Fibroblast of gingiva (primary cell): ENCODE results near the gene PPAN.

Source experiments
- DNase-seq: peaks from one replicate; pipeline ENCODE4 v3.0.0-alpha.2; 2011; ENCODE audit warnings: low read depth

Gene PPAN

DNA sequence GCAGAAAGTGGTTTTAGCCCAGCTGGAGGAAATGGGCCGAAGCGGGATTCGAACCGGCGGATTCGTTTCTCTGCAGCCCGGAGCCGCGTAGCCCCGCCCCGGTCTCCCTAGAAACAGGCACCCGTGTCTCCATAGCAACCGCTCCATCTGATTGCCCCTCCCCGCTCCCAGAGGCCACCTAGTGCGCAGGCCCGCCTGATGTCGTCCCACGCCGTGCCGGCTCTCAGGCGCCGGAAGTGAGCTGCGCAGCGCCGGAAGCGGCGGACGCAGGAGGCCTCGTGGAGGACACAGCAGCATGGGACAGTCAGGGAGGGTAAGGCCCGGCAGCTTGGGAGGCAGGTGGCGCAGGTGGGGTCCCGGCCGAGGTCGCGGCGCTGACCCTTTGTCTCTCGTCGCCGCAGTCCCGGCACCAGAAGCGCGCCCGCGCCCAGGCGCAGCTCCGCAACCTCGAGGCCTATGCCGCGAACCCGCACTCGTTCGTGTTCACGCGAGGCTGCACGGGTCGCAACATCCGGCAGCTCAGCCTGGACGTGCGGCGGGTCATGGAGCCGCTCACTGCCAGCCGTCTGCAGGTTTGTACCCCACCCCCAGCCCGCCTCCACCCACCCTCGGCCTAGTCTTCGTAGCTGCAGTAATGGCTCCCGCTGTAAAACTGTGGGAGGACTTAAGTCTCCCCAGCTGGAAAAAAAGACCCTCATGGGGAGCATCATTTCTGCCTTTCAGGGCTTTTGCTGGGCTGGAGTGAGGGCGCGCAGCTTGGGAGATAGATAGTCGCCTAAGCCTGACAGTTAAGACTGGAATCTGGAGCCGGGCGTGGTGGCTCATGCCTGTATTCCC, at the start of gene PPAN:
Gene PPAN (plus strand): TSS at position 263 of the 837 bp plus-strand sequence. CDS start 33 bp downstream, at position 296.
- DNase-seq, result peak; percentile 98

- DNase-seq, result no peak
Observed at GRCh38 chr19:10061717-10062310, 44.3 kb upstream of the PPAN start.

DNA sequence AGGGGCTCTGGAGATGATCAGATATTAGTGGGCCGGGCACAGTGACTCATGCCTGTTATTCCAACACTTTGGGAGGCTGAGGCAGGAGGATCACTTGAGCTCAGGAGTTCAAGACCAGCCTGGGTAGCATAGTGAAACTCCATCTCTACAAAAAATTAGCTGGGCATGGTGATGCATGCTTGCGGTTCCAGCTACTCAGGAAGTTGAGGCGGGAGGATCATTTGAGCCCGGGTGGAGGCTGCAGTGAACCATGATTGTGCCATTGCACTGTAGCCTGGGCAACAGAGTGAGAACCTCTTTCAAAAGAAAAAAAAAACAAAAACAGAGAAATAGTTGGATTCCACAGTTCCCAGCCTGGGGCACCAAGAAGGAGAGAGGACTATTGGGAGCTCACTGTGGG, 38.0 kb upstream of the PPAN start:
- no peak for DNase-seq

GRCh38 chr19:10069046-10069445, 37.1 kb upstream of the PPAN start:
- no peak for DNase-seq

DNA sequence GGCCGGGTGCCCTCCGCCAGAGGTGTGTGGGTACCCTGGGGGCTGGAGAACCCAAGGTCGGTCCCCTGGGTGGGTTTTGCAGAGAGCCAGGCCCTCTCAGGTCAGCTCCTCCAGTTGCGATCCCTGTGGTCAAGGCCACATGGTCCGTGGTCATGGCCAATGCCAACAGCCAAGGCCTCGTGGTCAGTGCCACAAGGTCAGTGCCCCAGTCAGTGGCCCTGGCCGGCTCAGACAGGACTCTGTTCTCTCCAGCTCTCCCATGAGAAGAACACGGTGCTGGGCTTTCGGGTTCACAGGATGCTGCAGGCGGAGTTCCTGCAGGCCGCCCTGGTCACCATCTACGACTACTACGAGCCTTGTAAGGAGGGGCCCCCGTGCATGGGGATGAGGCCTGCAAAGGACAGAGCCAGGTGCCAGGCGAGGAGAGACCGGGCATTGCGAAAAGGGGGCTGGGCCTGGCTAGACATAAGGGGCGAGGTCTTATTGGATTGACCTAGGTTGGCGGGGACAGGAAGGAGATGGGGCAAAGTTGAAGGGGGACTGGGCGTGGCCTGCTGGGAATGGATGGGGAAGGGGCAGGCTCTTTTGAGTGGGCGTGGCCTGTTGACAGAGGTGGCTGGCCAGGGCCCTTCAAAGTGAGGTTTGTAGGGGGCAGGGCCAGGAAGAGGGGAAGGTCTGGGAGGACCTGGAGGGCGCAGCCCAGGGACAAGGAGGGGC, 35.3 kb upstream of the PPAN start:
- no peak for DNase-seq

- DNase-seq, result no peak
Observed at GRCh38 chr19:10074153-10074552, 32.0 kb upstream of the PPAN start.

DNA sequence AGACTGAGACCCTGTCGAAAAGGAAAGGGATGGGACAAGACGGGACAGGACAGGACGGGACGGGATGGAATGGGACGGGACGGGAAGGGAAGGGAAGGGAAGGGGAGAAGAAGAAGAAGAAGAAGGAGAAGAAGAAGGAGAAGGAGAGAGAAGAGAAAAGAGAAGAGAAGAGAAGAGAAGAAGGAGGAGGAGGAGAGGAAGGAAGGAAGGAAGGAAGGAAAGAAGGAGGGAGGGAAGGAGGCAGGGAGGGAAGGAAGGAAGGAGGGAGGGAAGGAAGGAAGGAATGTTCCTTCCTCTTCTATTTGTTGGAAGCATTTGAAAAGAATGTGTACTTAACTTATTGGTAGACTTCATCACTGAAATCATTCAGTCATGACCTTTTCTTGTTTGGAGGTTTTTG, 29.6 kb upstream of the PPAN start:
- DNase-seq, result no peak

DNA sequence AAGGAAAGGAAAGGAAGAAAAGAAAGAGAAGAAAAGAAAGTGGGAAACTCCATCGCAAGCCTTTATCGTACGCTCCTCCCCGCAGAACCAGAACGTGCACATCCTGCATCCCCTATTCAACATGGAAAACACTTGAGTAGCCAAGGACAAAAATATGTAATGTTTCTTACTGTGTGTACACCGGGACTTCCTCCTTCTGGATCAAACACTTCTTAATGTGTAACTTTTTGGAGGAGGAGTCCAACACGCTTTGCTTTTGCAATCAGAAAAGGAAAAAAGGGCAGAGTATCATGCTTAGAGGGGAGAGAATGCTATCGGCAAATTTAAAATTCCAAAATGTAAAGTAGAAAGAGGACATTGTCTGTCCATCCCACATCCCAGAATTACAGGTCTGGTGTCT, 27.8 kb upstream of the PPAN start:
- no peak for DNase-seq

- no peak for DNase-seq
Observed at GRCh38 chr19:10079031-10079453, 27.1 kb upstream of the PPAN start.

DNA sequence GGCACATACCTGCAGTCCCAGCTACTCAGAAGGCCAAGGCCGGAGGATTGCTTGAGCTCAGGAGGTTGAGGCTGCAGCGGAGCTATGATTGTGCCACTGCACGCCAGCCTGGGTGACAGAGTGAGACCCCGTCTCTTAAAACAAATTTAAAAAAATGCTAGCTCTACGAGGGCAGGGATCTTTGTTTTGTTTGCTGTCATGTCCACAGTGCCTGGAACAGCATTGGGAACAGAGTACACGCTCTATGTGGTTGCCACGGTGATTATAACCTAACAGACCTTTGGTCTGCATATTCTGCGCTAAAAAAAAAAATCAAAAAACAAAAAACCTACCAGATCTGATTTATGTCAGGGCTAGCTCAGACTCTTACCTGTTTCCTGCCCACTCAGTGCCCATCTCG, 22.3 kb upstream of the PPAN start:
- DNase-seq, result no peak

GRCh38 chr19:10084803-10085202, 21.4 kb upstream of the PPAN start:
- no peak for DNase-seq

DNA sequence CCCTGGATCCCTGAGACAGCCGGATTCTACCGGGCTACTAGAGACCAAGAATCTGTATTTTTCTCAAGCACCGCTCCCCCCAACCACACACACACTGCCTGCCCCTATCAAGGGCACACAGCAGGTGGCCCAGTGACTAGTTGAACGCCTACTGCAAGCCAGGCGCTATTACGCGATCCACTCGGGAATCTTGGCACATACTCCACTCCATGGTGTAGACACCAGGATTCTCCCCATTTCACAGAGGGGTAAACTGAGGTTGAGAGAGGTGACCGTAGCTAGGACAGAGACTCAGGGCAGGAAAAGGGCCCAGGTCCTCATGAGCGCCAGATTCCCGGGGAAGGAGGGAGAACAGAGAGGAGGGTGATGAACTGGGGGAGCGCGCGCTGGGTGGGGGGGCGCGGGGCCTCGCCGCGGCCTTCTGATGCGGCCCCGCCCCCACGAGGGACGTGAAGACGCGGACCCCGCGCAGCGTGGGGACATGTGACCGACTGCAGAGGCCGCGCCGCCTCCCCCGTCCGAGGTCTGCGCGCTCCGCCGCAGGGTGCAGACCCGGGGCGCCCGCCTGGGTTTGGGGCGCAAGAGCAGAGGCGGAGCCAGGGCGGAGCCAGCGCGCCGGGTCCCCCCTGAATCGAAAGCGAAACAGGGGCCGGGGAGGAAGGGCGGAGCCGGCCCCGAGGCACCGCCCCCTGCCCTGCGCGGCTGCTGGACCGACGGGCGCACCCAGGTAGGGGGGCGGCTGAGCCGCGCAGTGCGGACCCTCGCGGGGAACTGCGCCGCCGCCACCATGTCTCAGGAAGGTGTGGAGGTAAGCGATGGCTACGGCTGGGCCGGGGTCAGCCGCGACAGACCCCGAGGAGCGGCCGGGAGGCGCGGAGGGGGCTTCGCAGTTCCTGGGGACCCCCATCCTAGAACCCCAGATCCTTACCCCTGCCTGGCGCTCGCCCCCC, 20.2 kb upstream of the PPAN start, which contains the start of gene SHFL:
Gene SHFL (plus strand): TSS at position 677 of the 950 bp plus-strand sequence. CDS start 111 bp downstream, at position 788.
- DNase-seq, result peak; percentile 59

DNA sequence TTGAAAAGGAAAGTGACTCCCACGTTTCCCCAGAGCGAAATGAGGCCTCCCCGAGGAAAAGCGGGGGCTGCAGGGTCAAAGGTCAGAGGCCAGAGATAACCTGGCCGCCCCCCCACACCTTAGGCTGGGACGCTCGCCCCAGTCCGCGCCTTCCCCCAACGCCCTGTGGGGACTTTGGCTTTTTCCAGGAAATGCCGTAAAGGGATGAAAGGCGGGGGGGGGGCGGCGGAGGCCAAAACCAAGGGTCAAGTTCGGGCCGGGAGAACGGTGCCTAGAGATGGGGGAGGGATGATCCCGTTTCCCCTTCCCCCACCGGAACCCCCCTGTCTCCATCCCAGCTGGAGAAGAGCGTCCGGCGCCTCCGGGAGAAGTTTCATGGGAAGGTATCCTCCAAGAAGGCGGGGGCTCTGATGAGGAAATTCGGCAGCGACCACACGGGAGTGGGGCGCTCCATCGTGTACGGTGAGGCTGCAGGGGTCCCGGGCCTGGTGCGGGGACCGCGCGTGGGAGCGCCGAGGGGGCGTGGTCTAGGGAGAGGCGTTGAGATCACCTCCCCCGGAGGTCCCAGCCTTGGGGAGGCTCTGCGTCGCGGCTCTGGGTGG, 19.5 kb upstream of the PPAN start:
- DNase-seq, result no peak

GRCh38 chr19:10087296-10088061, 18.7 kb upstream of the PPAN start:
- no peak for DNase-seq

DNA sequence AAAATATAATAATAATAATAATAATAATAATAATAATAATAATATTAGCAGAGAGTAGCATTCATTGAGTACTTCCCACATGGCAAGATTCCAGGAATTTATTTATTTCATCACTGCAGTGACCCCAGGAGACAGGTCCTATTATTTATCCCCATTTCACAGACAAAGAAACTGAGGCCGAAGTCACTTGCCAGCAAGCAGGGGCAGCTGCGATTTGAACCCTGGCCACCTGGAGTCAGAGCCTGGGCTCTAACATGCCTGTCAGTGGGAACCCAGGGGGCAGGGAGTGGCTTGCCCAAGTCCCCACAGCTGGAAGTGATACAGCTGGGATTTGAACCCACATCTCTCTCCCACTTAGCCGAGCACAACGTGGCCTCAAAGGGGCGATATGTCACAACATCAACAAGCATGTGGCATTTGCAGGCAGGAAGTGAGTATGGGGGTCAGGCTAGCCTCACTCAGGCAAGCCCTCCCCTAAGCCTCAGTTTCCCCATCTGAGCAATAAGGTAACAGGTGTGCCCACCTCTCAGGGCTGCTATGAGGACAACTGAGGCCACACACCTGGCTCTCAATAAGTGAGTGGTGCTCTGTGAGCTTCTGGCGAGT, 17.1 kb upstream of the PPAN start:
- no peak for DNase-seq

- no peak for DNase-seq
Observed at GRCh38 chr19:10089801-10090375, 16.3 kb upstream of the PPAN start.

DNA sequence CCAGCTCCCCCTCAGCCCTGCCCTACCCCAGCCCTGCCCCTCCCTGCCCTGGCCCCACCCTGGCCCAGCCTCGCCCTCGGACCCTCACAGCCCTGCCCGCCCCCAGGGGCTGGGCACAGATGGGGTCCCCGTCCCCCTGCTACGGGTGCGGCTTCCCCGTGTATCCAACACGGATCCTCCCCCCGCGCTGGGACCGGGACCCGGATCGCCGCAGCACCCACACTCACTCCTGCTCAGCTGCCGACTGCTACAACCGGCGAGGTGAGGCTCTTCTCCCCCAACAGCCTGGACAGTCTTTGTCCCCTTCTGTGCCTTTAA, 14.8 kb upstream of the PPAN start:
- DNase-seq, result no peak

GRCh38 chr19:10091895-10092641, 14.1 kb upstream of the PPAN start:
- DNase-seq, result no peak

DNA sequence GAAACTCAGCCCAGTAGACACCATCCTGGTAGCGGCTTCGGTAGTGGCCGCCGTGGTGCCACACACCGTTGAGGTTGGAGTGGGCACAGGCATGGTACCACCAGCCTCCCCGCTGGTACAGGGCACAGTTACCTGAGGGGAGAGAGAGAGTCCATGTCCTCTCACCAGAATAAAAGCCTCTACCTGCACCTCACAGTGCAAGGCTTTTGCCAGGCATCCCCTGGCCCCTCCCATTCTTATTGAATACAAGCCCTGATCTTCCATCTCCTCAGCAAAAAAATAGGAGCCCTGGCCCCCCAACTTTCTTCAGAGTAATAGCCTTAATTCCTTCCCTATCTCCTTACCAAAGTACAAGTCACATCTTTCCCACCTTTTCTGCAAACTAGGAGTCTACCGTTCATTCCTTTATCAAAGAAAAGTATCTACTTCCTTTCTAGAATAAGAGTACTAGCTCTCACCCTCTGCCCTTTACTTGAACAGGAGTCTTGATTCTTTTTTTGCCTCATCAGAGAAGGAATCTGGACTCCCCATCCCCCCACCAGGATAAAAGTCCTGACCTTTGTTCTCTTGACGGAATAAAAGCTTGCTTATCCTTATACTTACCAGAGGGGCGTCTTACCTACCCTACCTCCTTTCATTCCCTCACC, 13.4 kb upstream of the PPAN start:
- no peak for DNase-seq
